GM19023 (cell line): Measurements from ENCODE around the gene PDIK1L.

Source experiments
- ATAC-seq: cut with Tn5 transposase; IDR thresholded peaks from one replicate; pipeline ENCODE4 v1.9.1; 2021; ENCODE audit warnings: mild to moderate bottlenecking, moderate library complexity; ENCODE audit not compliant: unreplicated experiment

The PDIK1L gene

DNA sequence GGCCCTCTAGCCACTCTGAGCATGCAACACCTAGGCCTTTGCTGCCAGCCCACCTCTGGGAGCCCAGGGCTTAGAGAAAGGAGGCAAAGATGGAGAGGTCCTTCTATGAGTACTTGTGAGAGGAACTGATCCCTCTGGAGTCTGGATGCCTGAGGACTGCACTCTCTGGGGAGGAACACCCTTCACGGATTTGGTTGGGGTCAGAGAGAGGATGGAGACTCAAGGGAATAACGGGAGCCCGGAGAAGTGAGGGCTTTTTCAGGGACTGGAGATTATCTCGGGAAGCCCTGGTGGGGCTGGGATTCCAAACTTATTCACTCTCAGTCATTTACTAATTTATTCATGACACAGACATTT is 57.6 kb downstream of the PDIK1L start:
- ATAC-seq = no peak

DNA sequence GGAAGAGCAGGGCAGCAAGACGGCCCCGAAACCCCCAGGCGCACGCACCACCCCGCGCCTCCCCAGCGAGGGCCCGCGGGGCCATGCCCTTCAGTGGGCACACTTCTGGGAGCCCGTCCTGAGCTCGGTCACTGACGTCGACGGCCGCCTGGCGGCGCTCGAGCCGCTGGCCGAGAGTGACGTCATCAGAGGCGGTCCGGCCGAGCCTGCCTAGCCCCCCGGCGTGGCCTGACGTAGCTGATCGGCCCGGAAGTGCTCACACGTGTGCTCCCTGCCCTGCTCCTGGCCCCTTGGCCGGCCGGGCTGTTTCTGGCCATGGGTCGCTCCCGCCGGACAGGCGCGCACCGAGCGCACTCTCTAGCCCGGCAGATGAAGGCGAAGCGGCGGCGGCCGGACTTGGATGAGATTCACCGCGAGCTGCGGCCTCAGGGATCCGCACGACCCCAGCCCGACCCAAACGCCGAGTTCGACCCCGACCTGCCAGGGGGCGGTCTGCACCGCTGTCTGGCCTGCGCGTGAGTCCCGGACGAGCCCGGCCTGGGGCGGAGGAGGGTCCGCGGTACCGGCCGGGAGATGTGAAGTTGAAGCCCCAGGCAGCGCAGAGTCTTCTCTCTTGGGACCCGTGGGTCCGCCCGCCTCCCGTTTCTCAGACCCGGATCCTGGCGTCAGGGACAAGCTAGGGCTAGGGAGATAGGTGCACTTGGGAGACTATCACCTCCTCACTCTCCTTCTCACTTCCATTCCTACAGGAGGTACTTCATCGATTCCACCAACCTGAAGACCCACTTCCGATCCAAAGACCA is 58.2 kb downstream of the PDIK1L start, which contains the start of gene ZNF593:
ZNF593 (plus strand) TSS at position 240 of the 803 bp plus-strand sequence; CDS start at position 316, 76 bp downstream.
- ATAC-seq = peak; percentile 90

DNA sequence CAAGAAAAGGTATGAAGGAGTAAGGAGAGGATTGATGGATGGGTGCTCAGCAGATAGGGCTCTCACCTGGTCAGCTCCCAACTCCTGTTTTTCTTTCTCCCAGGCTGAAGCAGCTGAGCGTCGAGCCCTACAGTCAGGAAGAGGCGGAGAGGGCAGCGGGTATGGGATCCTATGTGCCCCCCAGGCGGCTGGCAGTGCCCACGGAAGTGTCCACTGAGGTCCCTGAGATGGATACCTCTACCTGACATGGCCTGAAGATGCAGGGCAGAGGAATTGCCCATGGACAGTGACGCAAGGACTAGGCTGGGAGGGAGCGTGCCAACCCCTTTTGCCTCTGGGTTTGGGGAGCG is 58.8 kb downstream of the PDIK1L start:
- ATAC-seq = no peak

DNA sequence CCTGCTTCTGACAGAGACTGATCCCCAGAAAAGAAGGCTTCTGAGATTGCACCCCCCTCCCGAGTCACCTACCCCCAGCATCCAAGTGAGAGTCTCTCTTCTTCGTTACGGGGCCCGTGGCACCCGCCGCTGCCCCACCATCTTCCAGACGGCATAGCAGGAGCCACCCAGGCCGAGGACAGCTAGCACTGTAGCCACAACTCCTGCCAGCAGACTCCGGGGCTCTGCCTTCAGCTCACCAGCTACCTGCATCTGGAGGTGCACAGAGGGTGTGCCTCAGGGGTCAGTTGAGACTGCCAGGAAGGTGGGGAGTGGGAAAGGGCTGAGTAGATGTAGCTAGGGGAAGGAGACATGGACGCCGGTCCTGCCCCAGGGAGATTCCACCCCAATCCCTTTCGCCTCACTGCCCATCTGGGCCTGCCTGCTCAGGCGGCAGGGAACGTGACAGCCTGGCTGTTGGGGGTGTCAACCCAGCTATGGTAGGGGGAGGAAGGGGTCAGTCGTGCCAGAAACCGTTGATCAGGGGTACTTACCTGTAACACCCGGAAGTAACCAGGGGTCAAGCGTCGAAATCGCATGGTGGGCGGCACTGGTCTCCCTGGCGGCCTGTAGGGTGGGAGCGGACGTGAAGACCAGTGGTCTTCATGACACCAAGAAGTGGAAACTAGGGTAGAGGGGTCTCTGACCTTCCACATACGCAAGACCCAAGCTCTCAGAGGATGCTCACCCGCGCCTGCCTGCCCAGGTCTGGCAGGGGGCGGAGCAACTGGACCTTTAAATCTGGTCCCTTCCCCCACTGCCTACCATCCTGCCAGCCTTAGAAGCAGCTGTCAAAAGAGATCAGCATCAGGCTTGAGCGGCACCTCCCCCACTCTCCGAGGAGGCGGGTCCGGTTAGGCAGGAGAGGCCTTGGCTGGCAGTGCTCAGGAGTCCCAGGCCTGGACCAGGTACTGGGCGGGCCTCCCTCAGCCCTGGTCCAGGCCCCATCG is 59.8 kb downstream of the PDIK1L start, which contains the start of gene ZNF593OS:
ZNF593OS (minus strand) TSS at position 749 of the 989 bp plus-strand sequence; CDS start at position 578, 171 bp downstream.
- no peak for ATAC-seq
